HG02759 (cell line): ENCODE data around the gene MED13L.
A peak's percentile ranks its signal among the peaks of the same experiment; 100 is the strongest.
"Not testable (repeated sequence)": the region's sequence is repeated elsewhere in the genome, so short reads cannot be mapped to it uniquely, and the experiment has no call there.

Experiments used
- ATAC-seq: cut with Tn5 transposase; IDR thresholded peaks from one replicate; pipeline ENCODE4 v1.9.1; 2021; ENCODE audit warnings: mild to moderate bottlenecking, moderate library complexity; ENCODE audit not compliant: unreplicated experiment

The MED13L gene

GRCh38 chr12:116135209-116135930 is 142.1 kb downstream of the MED13L start:
- ATAC-seq = no peak

DNA sequence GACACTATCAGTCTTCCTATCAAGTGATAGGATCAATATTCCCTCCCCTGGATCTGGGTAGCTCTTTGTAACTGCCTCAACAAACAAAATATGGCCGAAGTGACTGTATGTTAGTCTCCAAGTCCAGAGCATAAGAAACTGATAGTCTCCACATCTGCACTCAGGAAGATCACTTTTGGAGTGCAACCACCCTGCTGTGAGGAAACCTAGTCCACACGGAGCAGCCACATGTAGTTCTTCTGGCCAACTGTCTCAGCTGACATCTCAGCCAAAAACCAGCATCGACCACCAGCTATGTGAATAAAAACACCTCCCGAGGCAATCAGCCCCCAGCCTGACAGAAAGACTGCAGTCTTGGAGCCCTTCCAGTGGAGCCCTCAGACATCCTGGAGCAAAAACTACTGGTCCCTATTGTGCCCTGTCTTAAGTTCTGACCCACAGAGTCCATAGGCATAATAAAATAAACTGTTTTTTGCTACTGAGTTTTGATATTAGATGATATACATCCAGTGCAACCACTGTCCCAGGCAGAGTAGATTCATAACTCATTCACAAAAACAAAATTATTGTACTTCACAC is 143.8 kb downstream of the MED13L start:
- no peak for ATAC-seq

DNA sequence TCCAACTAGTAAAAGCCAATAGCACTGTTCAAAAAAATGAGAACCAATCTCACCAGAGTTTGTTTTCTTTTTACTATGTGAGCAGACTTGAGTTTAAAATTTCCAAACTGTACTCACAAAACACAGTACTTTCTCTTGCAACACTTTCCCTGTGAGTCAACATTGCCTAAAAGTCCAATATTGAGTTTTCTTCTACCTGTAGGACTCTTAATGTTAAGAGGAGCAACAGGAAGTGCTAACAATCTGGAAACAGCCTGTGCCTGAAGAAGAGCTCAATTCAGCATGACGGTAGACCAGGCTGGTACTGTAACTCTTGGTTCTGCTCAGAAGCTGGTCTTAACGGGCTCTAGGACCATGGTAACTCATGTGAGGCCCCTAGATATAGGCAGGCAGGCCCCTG is 144.3 kb downstream of the MED13L start:
- ATAC-seq = no peak

DNA sequence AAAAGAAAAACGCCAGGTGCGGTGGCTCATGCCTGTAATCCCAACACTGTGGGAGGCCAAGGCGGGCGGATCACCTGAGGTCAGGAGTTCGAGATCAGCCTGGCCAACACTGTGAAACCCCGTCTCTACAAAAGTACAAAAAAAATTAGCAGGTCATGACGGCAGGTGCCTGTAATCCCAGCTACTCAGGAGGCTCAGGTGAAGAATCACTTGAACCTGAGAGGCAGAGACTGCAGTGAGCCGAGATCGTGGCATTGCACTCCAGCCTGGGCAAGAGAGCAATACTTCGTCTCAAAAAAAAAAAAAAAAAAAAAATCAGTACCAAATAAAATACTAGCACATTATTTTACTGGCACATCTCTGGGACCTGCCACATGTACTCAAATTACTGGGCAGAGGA is 145.5 kb downstream of the MED13L start:
- ATAC-seq = not testable (repeated sequence)

DNA sequence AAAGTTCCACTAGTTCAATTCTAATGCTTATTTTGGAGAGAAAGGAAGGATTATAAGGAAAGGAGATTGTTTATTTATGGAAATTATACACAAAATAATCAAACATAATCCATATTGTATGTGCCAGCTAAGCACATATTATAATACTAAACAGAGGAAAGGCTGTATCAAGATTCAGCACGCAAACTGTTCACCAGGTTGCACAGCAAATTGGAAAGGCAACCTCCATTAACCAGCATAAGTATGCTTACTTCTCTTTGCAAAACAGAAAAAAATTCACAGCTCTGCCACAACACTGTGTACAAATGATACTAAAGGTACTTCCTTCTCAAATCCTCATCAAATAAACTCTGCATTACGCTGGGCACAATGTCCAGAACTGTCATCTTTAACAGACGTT is 146.3 kb downstream of the MED13L start:
- ATAC-seq = no peak

- ATAC-seq = no peak
Observed at GRCh38 chr12:116130431-116130830, 147.1 kb downstream of the MED13L start.

DNA sequence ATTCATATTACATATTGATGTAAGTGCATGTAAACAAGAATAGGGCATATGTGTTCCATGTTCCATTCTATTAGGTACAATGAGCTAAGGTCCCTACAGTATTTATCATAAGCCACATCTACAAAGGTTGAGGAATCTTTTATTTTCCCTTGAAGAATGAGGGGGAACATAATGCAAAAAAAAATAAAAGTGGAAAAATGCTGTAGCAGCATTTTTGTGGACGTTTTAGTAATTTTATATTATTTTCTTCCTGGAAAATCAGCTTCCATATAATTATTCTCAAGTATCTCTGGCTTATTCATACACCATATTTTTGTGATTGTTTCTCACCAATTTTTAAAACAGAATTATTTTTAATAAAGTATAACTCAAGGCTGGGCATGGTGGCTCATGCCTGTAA is 148.7 kb downstream of the MED13L start:
- ATAC-seq = no peak

DNA sequence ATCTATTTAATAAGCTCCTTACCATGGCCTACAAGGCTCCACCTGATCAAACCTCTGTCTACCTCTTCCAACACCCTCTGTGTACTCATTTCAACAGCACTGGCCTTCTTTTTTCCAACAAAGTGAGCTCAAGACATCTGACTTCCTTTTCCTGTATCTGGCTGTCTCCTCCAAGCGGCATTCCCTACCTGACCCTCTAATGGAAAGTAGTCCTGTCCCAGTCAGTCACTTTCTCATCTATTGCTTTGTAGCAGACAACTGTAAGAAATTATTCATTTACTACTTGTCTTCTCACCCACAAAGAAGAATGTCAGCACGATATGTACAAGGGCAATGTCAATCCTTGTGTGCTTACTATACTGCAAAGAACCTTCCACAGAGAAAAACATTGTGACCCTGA is 149.6 kb downstream of the MED13L start:
- no peak for ATAC-seq

DNA sequence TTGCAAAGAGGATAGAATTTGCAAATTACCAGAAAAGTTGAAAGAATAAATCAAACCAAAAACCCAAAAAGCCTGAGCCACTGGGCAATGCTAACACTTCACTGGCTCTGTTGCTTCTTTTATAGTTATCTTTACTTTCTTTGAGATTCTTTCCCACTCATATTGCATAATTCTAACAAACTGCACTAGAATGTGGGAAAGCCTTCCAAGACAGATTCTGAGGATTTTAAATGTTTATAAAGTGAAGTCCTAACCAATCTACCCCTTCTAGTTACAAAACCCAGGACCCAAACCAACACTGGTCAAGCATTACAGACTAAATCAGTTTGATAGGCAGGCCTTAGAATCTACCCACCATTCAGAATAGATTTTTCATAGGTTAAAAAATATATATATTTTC is 150.9 kb downstream of the MED13L start:
- ATAC-seq = no peak

DNA sequence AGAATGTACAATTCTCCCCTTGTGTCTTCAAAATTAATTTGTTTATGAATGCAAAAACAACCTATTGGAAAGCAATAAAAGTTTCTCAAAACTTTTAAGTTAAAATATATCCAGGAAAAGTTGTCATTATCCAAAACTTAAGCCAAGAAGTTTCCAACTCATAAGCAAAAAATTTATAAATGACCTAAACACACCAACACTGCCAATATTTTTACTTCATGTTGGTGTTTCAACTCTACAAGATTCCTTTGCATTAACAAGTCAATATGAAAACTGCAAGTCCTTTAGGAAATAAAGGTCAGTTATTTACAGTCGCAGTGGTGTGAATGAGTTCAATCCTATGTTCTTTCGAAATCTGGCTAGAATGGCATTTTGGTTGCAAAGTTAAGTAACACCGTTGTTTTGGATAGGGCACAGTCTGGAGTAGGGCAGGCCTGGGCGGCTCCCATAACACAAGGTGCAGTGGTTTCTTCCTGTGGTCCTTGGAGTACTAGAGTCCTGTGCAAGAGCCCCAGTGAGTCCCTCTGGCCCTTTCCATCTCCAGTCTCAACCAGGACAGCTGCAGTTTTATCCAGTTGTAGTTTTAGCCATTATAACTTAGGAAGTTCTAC is 151.4 kb downstream of the MED13L start:
- ATAC-seq = no peak

DNA sequence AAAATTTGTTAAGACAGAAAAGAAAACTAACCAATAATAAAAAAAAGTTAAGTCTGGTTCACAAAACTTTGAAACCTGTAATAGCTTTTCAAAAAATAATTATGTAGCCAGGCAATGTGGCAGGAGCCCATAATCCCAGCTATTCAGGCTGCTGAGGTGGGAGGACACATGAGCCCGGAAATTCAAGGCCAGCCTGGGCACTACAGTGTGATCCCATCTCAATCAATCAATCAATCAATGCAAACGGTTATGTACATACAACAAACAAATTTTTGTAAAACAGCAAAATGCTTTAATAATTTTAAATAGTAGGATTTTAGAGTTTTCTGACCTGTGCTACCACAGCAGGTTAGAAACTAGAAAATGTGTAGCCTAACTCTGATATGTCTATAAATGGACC is 152.4 kb downstream of the MED13L start:
- ATAC-seq = no peak

GRCh38 chr12:116123451-116124258 is 153.8 kb downstream of the MED13L start:
- peak; percentile 85 for ATAC-seq

DNA sequence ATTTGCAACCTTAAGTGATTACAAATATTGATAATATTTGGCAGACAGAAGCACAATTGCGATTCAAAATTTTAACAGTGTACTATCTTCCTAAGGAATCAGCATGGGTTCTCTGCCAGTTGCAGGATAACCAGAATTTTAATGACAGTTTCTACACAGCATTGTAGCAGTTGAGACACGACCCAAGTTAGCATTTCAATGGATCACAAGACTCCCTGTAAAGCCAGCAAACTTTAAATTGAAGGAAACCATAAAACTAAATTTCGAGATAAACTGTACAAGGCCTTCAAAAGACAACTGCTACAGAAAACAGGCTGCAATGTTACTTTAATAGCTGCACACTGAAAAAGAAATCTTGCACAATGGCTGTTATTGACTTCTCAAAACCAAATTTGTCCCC is 154.9 kb downstream of the MED13L start:
- ATAC-seq = no peak

DNA sequence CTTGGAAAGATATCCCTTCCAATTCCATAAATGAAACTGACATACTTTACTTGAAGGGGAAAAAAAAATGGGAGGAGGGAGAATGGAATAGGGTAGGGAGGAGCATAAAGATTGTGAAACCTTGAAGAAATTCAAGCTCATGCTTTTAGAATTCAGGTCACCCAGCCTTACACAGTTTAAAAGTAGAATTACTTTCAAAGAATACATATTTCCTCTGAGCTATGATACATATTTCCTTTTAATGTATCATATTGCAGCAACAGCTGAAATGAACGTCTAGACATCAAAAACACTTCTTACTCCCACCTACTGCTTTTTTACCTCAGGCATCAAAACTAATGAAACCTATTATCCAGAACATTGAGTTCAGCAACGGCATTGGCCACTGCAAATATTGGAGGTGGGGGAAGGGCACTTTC is 156.0 kb downstream of the MED13L start:
- ATAC-seq = no peak

GRCh38 chr12:116116650-116117424 is 160.7 kb downstream of the MED13L start:
- no peak for ATAC-seq

DNA sequence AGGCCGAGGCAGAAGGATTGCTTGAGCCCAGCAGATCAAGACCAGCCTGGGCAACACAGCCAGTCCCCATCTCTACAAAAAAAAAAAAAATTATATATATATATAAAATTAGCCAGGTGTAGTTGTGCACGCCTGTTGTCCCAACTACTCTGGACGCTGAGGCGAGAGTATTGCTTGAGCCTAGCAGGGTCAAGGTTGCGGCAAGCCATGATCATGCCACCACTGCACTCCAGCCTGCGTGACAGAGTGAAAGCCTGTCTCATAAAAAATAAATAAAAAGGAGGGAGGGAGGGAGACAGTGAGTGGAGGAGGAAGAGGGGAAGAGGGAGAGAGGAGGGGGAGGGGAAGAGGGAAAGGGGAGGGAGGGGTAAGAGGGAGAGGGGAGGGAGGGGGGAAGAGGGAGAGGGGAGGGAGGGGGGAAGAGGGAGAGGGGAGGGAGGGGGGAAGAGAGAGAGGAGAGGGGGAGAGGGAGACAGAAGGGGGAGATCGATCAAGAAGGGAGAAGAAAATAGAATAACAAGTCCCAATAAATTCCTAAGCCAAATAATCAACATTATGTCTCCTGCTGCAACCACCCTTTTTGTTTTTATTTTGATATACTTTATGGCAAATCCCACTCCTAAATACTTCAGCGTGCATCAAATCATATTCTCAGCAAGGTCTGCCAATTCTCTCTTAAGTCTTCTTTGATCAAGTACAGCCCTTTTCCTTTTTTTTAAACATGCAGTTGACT is 163.9 kb downstream of the MED13L start:
- ATAC-seq = no peak

GRCh38 chr12:116106870-116107269 is 170.6 kb downstream of the MED13L start:
- no peak for ATAC-seq

DNA sequence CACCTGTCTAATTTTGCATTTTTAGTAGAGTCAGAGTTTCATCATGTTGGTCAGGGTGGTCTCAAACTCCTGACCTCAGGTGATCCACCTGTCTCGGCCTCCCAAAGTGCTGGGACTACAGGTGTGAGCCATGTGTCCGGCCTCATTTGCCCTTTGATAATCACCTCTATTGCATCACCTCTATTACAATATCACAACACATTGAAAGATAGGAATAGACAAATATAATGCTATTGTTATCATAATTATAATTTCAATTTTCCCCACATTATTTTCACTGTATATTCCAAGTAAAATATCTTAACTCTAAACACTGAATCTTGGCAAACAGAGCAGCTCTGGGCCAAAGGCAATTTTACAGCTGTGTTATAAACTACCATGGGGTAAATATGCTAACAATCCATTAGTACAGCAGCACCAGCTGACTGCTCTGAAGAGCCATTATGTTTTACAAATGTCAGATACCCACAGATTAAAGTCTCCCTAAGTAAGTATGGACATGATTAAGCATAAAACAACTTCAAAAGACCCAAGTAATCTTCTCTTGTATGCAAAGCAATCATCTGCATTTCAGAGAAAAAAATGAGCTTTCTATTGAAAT is 173.2 kb downstream of the MED13L start:
- ATAC-seq = no peak

- no peak for ATAC-seq
Observed at GRCh38 chr12:116101991-116102390, 175.5 kb downstream of the MED13L start.
